NCI-H2196 (cell line): ENCODE data around the gene METTL6.
"Not testable (repeated sequence)": the region's sequence is repeated elsewhere in the genome, so short reads cannot be mapped to it uniquely, and the experiment has no call there.

Experiments
- DNase-seq: peaks from one replicate; lab custom pipeline; 2025; ENCODE audit not compliant: unreplicated experiment; lab: John Stamatoyannopoulos, UW

Gene METTL6

GRCh38 chr3:15405448-15406050 lies 21.8 kb downstream of the METTL6 start:
- peak; percentile 40 for DNase-seq

GRCh38 chr3:15404767-15405166 lies 22.6 kb downstream of the METTL6 start:
- no peak for DNase-seq

DNA sequence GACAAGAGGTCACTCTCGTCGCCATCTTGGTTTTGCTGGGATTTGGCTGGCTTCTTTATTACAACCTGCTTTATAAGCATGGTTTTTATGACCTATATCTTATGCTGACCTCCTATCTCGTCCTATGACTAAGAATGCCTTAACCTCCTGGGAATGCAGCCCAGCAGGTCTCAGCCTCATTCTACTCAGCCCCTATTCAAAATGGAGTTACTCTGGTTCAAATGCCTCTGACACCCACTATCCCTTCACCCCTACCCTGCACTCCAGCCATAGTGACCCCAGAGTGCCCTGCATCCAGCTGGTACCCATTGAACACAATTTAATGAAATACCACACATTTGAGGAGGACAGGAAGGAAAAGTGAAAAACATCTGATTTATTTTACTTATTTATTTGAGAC lies 23.4 kb downstream of the METTL6 start:
- no peak for DNase-seq

GRCh38 chr3:15403495-15403894 lies 23.8 kb downstream of the METTL6 start:
- no peak for DNase-seq

DNA sequence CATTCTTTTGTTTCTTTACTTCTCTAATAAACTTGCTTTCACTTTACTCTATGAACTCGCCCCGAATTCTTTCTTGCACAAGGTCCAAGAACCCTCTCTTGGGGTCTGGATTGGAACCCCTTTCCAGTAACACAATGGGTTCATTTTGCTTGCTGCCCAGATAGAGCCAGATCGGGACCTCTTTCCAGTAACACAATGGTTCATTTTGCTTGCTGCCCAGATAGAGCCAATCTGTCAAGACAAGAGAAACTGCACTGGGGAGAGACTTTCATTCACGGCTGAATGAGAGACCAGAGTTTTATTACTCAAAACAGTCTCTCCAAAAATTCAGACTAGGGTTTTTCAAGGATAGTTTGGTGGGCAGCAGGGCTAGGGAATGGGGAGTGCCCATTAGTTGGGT lies 25.4 kb downstream of the METTL6 start:
- DNase-seq, result no peak

DNA sequence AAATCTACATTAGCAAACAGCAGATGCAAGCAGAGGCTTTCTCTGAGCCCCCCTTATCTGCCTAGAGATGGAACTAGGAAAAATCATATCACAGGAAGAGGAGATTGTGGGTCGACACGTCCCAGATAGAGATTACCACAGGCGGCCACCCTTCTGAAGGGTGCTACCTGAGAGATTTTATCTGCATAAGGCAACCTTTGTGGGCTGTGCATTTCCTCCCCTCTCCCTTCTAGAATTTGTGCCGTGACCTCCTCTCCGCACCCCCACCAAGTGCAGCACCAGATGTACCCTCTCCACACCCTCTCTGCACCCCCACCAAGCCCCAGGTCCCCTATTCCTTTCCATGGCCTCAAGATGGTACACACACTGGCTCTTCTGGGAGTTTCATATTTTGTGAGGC lies 27.4 kb downstream of the METTL6 start:
- no peak for DNase-seq

- not testable (repeated sequence) for DNase-seq
These were observed 28.6 kb downstream of the METTL6 start for GRCh38 chr3:15398731-15399133.

GRCh38 chr3:15393252-15393651 lies 34.1 kb downstream of the METTL6 start:
- not testable (repeated sequence) for DNase-seq

DNA sequence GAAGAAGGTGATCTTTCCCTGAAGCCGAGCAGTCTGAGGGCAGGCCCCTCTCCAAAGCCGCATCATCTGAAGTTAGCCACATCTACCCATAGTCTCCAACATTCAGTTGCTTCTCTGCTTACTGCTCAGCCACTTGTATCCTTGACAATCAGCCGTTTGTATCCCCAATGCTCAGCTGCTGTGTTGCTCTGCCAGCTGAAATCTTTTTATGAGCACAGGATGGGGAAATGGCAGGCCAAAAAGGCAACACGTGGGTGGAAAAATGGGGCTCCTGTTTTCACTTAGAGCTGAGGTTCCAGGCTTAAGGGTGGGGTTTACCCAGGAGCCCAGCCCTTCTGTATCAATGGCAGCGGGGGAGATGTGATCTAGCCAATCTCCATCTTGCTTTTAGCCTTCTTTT lies 36.3 kb downstream of the METTL6 start:
- no peak for DNase-seq

- DNase-seq, result no peak
These were observed 36.9 kb downstream of the METTL6 start for GRCh38 chr3:15390460-15390859.

GRCh38 chr3:15388335-15388734 lies 39.0 kb downstream of the METTL6 start:
- not testable (repeated sequence) for DNase-seq

GRCh38 chr3:15387735-15388134 lies 39.6 kb downstream of the METTL6 start:
- DNase-seq, result no peak

DNA sequence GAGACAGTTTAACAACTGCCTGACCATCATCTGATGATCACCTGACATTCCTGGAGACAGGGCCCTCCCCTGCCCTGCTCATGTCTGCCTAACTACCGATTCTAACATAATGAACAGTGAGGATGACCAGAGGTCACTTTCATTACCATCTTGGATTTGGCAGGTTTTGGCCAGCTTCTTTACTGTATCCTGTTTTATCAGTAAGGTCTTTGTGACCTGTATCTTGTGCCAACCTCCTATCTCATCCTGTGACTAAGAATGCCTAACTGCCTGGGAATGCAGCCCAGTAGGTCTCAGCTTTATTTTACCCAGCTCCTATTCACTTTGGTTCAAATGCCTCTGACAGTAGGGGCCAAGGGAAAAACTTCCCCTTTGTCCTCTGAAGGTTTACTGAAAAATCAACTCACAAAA lies 40.2 kb downstream of the METTL6 start:
- no peak for DNase-seq

DNA sequence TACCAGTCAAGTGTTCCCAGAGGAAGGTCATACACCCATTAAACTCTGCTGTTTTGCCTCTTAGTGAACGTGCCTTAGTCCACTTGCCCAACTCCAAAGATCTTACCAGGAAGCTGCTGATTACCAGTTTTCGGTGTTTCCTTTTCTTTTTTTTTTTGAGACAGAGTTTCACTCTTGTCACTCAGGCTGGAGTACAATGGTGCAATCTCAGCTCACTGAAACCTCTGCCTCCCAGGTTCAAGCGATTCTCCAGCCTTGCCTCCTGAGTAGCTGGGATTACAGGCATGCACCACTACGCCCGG lies 40.7 kb downstream of the METTL6 start:
- DNase-seq, result not testable (repeated sequence)

DNA sequence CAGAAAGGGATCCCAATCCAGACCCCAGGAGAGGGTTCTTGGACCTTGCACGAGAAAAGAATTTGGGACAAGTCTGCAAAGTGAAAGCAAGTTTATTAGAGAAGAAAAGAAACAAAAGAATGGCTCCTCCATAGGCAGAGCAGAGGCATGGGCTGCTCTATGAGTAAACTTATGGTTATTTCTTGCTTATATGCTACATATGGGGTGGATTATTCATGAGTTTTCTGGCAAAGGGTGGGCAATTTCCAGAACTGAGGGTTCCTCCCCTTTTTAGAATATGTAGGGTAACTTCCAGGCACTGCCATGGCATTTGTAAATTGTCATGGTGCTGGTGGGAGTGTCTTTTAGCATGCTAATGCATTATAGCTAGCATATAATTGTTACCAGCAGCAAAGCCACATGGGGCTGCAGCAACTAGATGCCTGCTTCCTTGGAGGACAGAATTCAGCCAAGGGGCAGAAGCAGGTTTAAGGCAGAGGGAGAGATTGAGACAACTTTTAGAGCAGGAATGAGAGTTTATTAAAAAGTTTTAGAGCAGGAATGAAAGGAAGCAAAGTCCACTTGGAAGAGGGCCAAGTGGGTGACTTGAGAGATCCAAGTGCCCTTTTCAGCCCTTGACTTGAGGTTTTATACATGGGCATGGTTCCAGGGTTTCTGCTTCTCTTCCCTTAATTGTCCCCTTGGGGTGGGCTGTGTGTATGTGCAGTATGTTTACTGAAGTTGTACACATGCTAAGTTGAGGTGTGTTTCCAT lies 41.3 kb downstream of the METTL6 start:
- no peak for DNase-seq

- not testable (repeated sequence) for DNase-seq
These were observed 42.1 kb downstream of the METTL6 start for GRCh38 chr3:15385238-15385695.

GRCh38 chr3:15384510-15385237 lies 42.7 kb downstream of the METTL6 start:
- DNase-seq, result no peak

GRCh38 chr3:15382405-15382923 lies 44.9 kb downstream of the METTL6 start:
- DNase-seq, result no peak

GRCh38 chr3:15380980-15381890 lies 46.1 kb downstream of the METTL6 start:
- no peak for DNase-seq

- peak; percentile 76 for DNase-seq
These were observed 49.2 kb downstream of the METTL6 start for GRCh38 chr3:15377961-15378791.
